HepG2 (cell line): ENCODE data around the gene SEPHS2. TPM values are rescaled to one million over a fixed set of nuclear protein-coding genes. Genes with fewer than 3 reads are reported as not detected.

Experiments
- AKAP8 ChIP-seq: sonication (generic); formaldehyde crosslinking; IDR thresholded peaks from 2 replicates; pipeline ENCODE4 v1.5.1; 2020; ENCODE audit warnings: mild to moderate bottlenecking, missing genetic modification reagents
- ARID3A ChIP-seq: IDR thresholded peaks from 2 replicates; pipeline ENCODE4 v1.6.1; 2012; ENCODE audit warnings: low read depth, low read length, improper control_type of control experiment
- ARNT ChIP-seq: fragments of 450-650 bp; IDR thresholded peaks from 2 replicates; pipeline ENCODE4 v1.6.1; 2017
- BRD4 ChIP-seq: sonication (generic); formaldehyde crosslinking; IDR thresholded peaks from 2 replicates; pipeline ENCODE4 v1.4.0; 2020; ENCODE audit warnings: missing genetic modification reagents
- CHD4 ChIP-seq: fragments of 200-600 bp; sonication (generic); IDR thresholded peaks from 2 replicates; pipeline ENCODE4 v1.7.0; 2017; ENCODE audit warnings: mild to moderate bottlenecking, low read length, borderline replicate concordance
- CSRNP1 ChIP-seq: sonication (generic); formaldehyde crosslinking; IDR thresholded peaks from 2 replicates; pipeline ENCODE4 v1.8.1; 2023; ENCODE audit warnings: mild to moderate bottlenecking, missing genetic modification reagents
- FLYWCH1 ChIP-seq: sonication (generic); formaldehyde crosslinking; IDR thresholded peaks from 2 replicates; pipeline ENCODE4 v1.8.1; 2023; ENCODE audit warnings: mild to moderate bottlenecking, missing genetic modification reagents
- HIC2 ChIP-seq: sonication (generic); formaldehyde crosslinking; IDR thresholded peaks from 2 replicates; pipeline ENCODE4 v1.9.0; 2022; ENCODE audit warnings: low read depth, missing genetic modification reagents
- HNF4A ChIP-seq: sonication (generic); formaldehyde crosslinking; IDR thresholded peaks from 2 replicates; pipeline ENCODE4 v1.4.0; 2020; ENCODE audit warnings: missing genetic modification reagents
- KLF13 ChIP-seq: sonication (generic); formaldehyde crosslinking; IDR thresholded peaks from 2 replicates; pipeline ENCODE4 v1.4.0; 2020; ENCODE audit warnings: mild to moderate bottlenecking, missing genetic modification reagents
- PITX1 ChIP-seq: sonication (generic); formaldehyde crosslinking; IDR thresholded peaks from 2 replicates; pipeline ENCODE4 v1.5.1; 2020; ENCODE audit warnings: mild to moderate bottlenecking, missing genetic modification reagents
- POGZ ChIP-seq: sonication (generic); formaldehyde crosslinking; IDR thresholded peaks from 2 replicates; pipeline ENCODE4 v1.4.0; 2020; ENCODE audit warnings: mild to moderate bottlenecking, missing genetic modification reagents
- SALL1 ChIP-seq: sonication (generic); formaldehyde crosslinking; IDR thresholded peaks from 2 replicates; pipeline ENCODE4 v1.8.0; 2022; ENCODE audit warnings: mild to moderate bottlenecking, missing genetic modification reagents
- SNRNP70 ChIP-seq: fragments of 200-400 bp; formaldehyde crosslinking; IDR thresholded peaks from 2 replicates; pipeline ENCODE4 v1.6.1; 2017; ENCODE audit warnings: mild to moderate bottlenecking, low read depth, low read length, moderate library complexity
- SP4 ChIP-seq: sonication (generic); formaldehyde crosslinking; IDR thresholded peaks from 2 replicates; pipeline ENCODE4 v1.8.1; 2023; ENCODE audit warnings: mild to moderate bottlenecking, missing genetic modification reagents
- ZFP1 ChIP-seq: IDR thresholded peaks from 2 replicates; pipeline ENCODE4 v1.6.1; 2016
- ZFYVE20 ChIP-seq: sonication (generic); formaldehyde crosslinking; IDR thresholded peaks from 2 replicates; pipeline ENCODE4 v1.8.0; 2023; ENCODE audit warnings: low read depth, mild to moderate bottlenecking, moderate library complexity, missing genetic modification reagents, borderline replicate concordance
- ZKSCAN5 ChIP-seq: sonication (generic); formaldehyde crosslinking; IDR thresholded peaks from 2 replicates; pipeline ENCODE4 v1.5.1; 2020; ENCODE audit warnings: mild to moderate bottlenecking, missing genetic modification reagents
- ZNF121 ChIP-seq: sonication (generic); formaldehyde crosslinking; IDR thresholded peaks from 2 replicates; pipeline ENCODE4 v1.5.0; 2020; ENCODE audit warnings: mild to moderate bottlenecking, missing genetic modification reagents
- ZNF138 ChIP-seq: sonication (generic); formaldehyde crosslinking; IDR thresholded peaks from 2 replicates; pipeline ENCODE4 v1.5.0; 2020; ENCODE audit warnings: mild to moderate bottlenecking, low read depth, missing genetic modification reagents
- ZNF367 ChIP-seq: sonication (generic); formaldehyde crosslinking; IDR thresholded peaks from 2 replicates; pipeline ENCODE4 v1.4.0; 2020; ENCODE audit warnings: missing genetic modification reagents, borderline replicate concordance
- ZNF639 ChIP-seq: conservative IDR thresholded peaks from 2 replicates; pipeline ENCODE4 v1.6.1; 2018; ENCODE audit warnings: missing genetic modification reagents
- ZNF775 ChIP-seq: sonication (generic); formaldehyde crosslinking; IDR thresholded peaks from 2 replicates; pipeline ENCODE4 v1.4.0; 2020; ENCODE audit warnings: missing genetic modification reagents, mild to moderate bottlenecking, moderate library complexity, borderline replicate concordance
- ZNF788 ChIP-seq: sonication (generic); formaldehyde crosslinking; IDR thresholded peaks from 2 replicates; pipeline ENCODE4 v1.5.0; 2020; ENCODE audit warnings: mild to moderate bottlenecking, missing genetic modification reagents, borderline replicate concordance
- polyA plus RNA-seq, 8 experiments: library from polyadenylated mRNA; depleted of rRNA in 3 of 8; stranded (reverse) in 7 of 8; unstranded in 1 of 8; fragments of >200 nt; fragmentation: Illumina TruSeq in 4 of 8; extraction: Trizol in 4 of 8; gene quantifications; 2 replicates each; pipeline versions ENCODE4 v1.2.1 to v1.2.3, GENCODE V29; 2011 to 2016; ENCODE audit warnings: low read depth in 4 of 8, missing spikeins in 1 of 8, mixed read lengths in 1 of 8; ENCODE audit not compliant: insufficient read depth in 1 of 8
- total RNA-seq, 5 experiments: library from RNA; depleted of rRNA; stranded (reverse); fragments of >200 nt; fragmentation: Illumina TruSeq; extraction: Trizol; gene quantifications; 2 replicates each; pipeline ENCODE4 v1.2.3, GENCODE V29; 2016; ENCODE audit warnings: low read depth in 1 of 5

Gene SEPHS2
- total and polyA plus RNA-seq, 2 of the 13 experiments (the other 11 are each of a cell fraction or from before 2014, with no cell fraction given) = 20.7 to 127 TPM

- TF ChIP-seq FLYWCH1 (no peak), ZFP1 (CRISPR knock-in tag) (0 out of 2 replicates have a peak, but pooled peaks have one; percentile 75), AKAP8 (CRISPR knock-in tag) (peak; percentile 64; the same call in 1 of the 2 replicates), ARID3A (0 out of 2 replicates have a peak, but pooled peaks have one; percentile 18), PITX1 (CRISPR knock-in tag) (peak; percentile 66; the same call in 1 of the 2 replicates), ARNT (no peak), KLF13 (CRISPR knock-in tag) (no peak), HIC2 (no peak), ZNF639 (CRISPR knock-in tag) (0 out of 2 replicates have a peak, but pooled peaks have one; percentile 59), SP4 (CRISPR knock-in tag) (peak; percentile 57; the same call in 1 of the 2 replicates), BRD4 (CRISPR knock-in tag) (0 out of 2 replicates have a peak, but pooled peaks have one; percentile 40), CSRNP1 (CRISPR knock-in tag) (no peak), ZFYVE20 (CRISPR knock-in tag) (no peak), SALL1 (CRISPR knock-in tag) (peak; percentile 75), ZNF138 (no peak), SNRNP70 (no peak), POGZ (CRISPR knock-in tag) (no peak), ZNF367 (CRISPR knock-in tag) (no peak), ZNF788 (CRISPR knock-in tag) (peak; percentile 57; the same call in 1 of the 2 replicates), ZNF121 (CRISPR knock-in tag) (peak; percentile 76), CHD4 (0 out of 2 replicates have a peak, but pooled peaks have one; percentile 23), ZNF775 (CRISPR knock-in tag) (no peak), HNF4A (CRISPR knock-in tag) (0 out of 2 replicates have a peak, but pooled peaks have one; percentile 3), ZKSCAN5 (CRISPR knock-in tag) (no peak)
Measured at GRCh38 chr16:30409125-30410060, 36.3 kb downstream of the SEPHS2 start (continued).
